GM20000 (cell line): Measurements from ENCODE around the gene PIK3C3.

Experiments
- DNase-seq: peaks from one replicate; pipeline ENCODE4 v3.0.0; 2012; ENCODE audit warnings: low spot score
- TF ChIP-seq, protein P1 (sequence below): IDR thresholded peaks from 2 replicates; pipeline ENCODE4 v1.5.1; 2012; ENCODE audit warnings: mild to moderate bottlenecking, control low read depth; ENCODE audit errors: extremely low read depth, missing control alignments

Gene PIK3C3

DNA sequence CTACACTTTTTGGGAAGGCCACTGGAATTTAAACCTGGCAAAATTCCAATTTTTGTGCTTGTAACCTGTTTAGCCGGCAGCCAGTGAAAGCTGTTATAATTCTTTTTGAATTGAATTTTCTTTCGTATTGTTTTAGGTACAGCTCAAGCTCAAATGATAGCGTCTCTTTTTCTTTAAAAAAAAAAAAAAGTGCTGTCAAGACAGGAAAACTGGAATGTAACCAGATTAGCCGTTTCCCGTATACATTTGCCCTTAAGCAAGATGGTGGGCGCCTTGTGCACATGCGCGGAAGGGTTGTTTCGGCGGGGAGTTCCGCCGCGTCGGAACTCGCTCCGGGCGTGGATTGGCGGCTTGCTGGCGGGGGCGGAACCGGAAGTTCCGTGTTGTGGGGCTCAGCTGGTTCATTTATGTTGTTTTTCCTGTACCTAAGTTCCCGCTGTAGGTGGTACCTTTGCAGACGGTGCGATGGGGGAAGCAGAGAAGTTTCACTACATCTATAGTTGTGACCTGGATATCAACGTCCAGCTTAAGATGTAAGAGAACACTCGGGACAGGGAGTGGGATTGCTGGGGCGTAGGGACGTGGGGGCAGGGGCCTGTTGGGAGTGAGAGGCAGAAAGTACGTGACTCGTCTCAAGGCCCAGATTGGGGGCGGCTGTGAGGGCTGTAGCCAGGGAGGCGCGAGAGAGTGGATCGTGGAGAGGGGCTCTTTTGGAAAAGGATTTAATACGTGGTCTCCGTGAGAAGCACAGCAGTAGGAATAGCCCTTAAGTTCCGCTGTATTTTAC, at the start of gene PIK3C3:
TSS of gene PIK3C3 (plus strand) at position 408 of the 787 bp plus-strand sequence. CDS start at position 466, 58 bp downstream.
- DNase-seq, result peak; percentile 88
- TF ChIP-seq, protein P1, sequence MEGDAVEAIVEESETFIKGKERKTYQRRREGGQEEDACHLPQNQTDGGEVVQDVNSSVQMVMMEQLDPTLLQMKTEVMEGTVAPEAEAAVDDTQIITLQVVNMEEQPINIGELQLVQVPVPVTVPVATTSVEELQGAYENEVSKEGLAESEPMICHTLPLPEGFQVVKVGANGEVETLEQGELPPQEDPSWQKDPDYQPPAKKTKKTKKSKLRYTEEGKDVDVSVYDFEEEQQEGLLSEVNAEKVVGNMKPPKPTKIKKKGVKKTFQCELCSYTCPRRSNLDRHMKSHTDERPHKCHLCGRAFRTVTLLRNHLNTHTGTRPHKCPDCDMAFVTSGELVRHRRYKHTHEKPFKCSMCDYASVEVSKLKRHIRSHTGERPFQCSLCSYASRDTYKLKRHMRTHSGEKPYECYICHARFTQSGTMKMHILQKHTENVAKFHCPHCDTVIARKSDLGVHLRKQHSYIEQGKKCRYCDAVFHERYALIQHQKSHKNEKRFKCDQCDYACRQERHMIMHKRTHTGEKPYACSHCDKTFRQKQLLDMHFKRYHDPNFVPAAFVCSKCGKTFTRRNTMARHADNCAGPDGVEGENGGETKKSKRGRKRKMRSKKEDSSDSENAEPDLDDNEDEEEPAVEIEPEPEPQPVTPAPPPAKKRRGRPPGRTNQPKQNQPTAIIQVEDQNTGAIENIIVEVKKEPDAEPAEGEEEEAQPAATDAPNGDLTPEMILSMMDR, result no peak

DNA sequence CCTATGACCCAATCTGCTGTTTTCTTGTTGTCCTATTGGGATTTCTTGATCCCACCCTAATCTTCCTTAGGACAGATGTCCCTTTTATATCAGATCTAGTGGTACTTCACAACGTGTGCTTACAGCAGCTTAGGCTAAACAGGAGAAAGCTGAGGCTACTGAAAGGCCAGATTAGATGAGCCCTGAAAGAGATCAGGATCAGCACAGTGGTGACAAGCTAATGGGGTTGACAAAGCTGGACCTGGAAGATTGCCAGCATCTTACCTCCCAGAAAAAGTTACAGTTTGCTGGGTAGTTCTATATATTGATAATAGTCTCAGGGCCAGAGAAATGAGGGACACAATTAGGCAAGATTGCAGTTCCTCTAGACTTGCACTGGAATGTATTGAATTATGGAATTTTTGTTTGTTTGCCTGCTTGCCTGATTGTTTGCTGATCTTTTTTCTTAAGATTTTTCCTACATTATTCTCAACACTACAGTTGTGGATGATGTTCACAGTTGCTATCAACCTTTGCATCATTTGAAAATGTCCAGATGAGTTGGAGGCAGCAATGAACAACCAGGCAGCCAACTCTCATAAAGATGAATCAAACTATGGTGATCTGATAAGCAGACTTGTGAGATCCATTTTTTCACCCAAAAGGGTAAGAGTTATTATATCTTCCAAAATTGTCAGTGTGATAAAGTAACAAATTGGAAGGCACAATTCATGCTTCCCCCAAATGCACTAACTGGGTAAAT, 49.1 kb upstream of the PIK3C3 start:
- TF ChIP-seq, protein P1, result no peak
- no peak for DNase-seq

DNA sequence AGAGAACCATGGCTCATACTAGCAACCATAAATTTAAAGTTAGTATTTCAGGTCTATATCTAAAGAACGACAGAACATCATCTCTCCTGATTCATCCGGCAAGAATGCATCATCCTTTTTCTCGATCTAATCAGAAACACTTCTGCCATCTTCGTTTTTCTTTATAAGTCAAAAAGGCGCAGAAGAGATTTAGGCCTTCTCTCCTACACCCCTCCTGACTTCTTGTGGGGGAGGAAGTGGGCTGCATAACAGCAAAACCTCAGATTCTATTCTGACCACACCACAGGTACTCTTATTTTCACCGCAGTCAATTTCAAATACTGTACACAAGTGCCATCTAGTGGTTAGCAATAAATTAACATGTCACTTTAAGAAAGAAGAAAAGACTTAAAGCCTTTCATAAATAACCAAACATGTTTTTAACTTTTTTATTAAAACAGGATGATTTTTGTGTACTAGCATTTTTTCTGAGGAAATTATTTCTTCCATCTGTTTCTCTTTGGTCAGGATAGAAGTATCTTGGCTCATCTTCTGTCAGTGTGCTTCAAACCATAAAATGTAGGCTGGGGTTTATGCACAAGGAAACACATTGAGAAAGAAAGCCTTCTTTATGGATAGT, 48.4 kb upstream of the PIK3C3 start:
- DNase-seq, result peak; percentile 49

GRCh38 chr18:41917181-41917580, 37.9 kb upstream of the PIK3C3 start:
- TF ChIP-seq, protein P1, result no peak
- DNase-seq, result no peak

More for the DNA sequence above, 48.4 kb upstream of the PIK3C3 start:
- TF ChIP-seq, protein P1, result peak; percentile 0

GRCh38 chr18:41921770-41922169, 33.3 kb upstream of the PIK3C3 start:
- TF ChIP-seq, protein P1, result no peak
- no peak for DNase-seq

- TF ChIP-seq, protein P1, result no peak
- no peak for DNase-seq
Observed at GRCh38 chr18:41922176-41922575, 32.9 kb upstream of the PIK3C3 start.

DNA sequence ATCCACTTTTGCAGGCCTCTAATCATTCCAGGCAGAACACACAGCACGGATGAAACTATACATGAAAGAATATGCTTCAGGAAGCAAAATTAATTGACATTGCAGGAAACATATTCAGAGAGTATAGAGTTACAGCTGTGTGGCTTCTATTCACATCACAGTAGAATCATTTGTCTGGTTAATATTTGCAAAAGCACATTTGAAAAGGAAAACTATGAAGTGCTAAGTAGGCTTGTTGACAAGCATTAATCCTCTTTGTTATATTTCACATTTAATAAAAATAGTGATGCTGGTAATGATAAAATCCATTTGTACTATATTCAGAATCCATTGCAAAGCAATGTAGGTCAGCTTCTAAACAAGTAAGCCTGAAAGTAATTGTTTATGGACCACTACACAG, 32.2 kb upstream of the PIK3C3 start:
- TF ChIP-seq, protein P1, result no peak

More for the DNA sequence above, 32.2 kb upstream of the PIK3C3 start:
- no peak for DNase-seq
